Left renal pelvis (tissue), 4 donors: Measurements from ENCODE around the gene FAM120A. TPM values are rescaled to one million over a fixed set of nuclear protein-coding genes. Genes with fewer than 3 reads are reported as not detected.

Source experiments
- DNase-seq, 4 donors: peaks; one replicate each; pipeline ENCODE4 v3.0.0-alpha.2; 2013; ENCODE audit warnings: low read depth in 4 of 4, low spot score in 3 of 4
- polyA plus RNA-seq, 4 donors: library from polyadenylated mRNA; unstranded; fragments of 120-200 nt; gene quantifications; one replicate each; pipeline ENCODE4 v1.2.1, GENCODE V29; 2013; ENCODE audit not compliant: insufficient read length in 4 of 4

FAM120A gene
- polyA plus RNA-seq, 4 donors = 60.6 to 78.3 (median 78.0) TPM

DNA sequence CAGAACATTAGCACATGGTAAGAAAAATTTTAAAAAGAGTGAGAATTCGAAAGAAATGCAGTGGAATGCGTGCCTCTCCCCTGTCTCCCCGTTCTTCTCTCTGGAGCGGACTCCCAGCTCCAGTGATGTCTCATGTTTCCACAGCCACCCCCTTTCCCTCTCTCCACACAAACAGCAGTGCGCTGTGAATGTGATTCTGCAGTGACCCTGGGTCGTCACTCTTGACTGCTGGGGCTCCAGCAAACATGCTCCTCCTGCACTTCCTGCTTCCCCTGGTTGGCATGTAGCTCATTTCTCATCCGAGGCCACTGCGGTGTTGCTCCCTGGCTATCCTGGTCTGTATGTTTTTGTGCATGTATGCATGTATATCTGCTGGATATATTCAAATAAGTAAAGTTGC is 138.2 kb downstream of the FAM120A start:
- DNase-seq = no peak

DNA sequence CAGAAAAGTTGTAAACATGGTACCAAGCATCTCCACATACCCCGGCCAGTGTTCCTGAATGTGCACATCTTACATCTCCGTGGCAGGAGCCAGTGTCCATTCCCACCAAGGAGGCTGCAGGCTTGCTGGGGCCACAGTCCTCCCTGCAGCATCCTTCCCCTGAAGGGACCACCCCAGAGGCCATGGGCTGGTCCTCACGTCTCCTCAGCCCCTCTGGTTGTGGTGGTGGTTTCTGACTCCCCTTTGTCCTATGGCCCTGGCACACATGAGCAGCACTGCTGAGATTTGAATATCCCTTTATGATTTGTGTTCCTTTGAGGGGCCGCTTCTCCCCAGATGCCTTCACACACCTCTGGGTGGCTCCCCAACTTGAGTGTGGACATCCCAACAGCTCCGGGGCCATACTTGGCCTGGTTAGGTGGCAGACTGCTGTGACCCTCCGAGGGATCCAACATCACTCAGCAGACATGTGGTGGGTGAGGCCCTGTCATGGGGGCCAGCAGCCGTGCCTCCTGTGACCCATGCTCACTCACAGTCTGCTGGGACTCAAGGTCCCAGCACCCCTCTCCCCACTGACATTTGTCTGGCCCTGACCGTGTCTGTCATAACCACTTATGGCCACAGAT is 139.2 kb downstream of the FAM120A start:
- DNase-seq = no peak

DNA sequence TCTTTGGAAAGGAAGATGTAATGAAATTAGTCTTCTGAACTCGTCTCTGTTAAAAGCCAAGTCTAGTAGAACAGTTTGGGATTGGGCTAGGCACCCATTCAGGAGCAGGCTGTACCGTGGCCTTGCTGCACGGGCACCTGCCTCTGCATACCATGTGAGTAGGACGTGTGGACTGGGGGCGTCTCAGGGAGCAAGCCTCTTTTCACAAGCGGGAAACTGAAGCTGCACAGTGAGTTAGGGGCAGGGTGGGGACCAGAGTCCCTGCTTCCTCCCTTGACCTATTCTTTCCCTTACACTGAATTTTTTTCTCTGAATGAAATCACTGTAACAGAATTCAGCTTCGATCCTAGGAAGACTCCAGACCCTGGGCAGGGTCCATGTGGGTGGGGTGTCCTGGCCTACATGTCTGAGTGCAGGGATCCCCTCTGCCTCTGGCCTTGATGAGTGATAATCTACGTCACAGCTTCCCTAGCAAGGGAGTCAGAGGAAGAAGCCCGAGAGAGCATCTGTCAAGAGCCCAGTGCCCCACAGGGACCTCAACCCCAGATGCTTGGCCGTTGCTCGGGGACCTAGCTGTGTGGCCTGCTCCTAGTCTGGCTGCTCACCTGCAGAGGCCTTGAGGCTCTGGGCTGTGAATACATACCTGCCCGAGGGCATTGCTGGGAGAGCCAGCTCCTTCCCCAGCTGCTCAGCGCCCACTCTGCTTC is 140.0 kb downstream of the FAM120A start:
- no peak for DNase-seq

DNA sequence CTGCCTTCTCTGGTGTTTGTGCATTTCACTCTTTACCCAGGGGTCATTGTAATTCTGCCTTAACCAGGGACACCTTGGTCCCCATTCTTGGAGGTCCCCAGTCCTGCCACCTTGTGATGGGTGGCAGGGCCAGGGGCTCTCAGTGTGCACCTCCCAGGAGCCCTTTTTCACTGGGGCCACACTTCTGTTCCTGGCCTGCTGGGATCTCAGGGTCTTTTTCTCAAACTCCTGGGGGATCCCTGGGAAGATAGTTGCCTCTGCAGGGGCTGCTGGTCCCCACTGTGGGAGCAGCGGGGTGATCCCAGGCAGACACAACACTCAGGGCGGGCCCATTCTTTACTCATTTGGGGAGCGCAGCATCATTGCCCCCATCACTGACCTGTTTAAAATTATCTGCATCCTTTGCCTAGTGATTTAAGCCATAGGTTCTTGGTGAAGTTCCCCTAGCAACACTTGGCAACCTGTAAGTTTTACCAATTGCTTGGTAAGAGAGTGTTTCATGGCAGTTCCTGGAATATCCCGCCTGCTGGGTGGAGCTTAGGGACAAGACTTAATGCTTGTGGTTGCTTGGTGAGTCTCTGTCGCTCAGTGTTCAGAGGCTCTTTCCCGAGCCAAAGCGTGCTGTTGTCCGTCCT is 140.6 kb downstream of the FAM120A start:
- DNase-seq = no peak

DNA sequence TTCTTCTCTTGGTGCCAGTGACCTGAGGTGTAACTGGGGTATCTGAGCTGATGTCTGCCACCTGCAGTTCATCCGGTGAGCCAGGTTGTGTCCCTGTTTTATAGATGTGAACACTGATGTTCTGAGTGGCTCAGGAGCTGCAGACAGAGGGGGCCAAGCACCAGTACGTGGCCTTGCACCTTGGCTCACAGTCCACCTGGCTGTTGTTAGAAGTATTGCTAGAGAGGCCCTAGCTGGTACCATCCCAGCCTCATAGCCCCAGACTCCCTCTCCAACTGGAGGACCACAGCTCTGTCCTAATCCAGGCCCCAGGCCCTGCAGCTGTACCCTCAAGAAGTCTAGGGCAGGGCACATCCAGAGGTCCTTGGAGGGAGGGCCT is 141.1 kb downstream of the FAM120A start:
- no peak for DNase-seq

DNA sequence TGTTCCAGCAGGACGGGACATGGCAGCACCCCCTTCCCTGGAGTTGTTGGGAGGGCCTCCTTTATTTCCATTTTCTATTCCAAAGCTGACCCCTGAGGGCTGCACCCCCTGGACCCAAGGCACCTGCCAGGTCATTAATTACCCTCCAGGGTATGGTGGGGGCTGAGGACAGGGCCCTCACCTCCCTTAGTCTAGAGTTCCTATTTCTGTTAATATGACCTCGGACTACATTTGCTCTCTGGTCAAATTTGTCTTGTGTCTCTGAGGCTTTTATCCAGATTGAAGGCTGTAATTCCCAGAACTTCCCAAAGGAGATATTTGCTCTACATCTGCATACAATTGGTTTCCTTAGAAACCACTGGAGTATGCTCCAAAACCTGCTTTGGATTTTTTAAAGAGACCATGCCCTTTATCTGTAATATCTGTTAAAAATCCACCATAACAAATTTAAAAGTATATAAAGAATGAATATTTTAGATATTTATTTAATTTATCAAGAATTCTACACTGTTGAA is 141.7 kb downstream of the FAM120A start:
- DNase-seq = no peak

DNA sequence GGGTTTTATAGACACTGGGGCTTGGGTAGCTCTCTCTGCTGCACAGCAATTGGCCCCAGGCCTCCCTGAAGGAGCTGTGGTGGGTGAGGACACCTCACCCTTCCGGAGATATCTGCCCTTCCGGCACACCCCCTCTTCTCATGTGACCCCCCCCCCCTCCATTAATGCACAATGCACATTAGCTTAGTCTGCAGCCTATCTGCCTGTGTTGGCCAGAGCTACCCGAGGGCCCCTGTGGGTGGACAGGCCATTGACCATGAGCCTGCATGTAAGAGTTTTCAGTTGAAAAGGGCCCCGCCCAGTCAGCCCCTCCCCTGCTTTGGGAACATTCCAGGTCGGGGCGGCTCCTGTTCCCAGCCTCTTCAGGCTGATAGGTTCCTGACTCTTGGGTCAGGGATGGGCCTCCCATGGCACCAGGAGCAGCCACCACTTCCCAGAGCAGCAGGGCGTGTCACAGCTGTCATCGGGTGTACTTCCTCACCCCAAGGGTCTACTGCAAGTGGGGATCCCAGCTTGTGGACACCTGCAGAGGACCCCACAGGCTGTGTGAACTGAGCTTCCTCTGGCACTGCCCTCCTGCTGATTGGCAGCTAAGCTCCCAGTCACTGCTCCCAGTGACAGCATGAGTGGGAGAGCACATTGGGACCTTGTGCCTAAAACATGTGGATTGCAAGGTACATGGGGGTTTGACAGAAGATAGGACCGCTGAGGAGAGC is 142.7 kb downstream of the FAM120A start:
- DNase-seq = no peak

DNA sequence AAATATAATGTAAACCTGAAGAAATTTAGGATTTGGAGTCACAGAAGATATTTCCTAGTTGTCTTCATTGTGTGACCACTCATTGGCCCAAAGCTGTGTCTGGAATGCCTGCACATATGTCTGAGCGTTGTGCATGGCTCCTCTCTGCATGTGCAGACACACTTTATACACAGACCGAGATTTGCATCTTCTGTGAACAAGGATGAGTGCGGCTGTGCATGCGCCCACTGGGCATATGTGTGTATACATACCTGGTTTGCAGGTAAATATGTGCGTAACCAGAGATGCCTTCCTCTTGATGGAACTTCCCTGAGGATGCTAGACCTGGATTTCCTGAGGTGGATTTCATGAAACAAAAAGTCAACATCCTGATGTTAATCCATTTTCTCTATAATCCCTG is 144.0 kb downstream of the FAM120A start:
- no peak for DNase-seq

DNA sequence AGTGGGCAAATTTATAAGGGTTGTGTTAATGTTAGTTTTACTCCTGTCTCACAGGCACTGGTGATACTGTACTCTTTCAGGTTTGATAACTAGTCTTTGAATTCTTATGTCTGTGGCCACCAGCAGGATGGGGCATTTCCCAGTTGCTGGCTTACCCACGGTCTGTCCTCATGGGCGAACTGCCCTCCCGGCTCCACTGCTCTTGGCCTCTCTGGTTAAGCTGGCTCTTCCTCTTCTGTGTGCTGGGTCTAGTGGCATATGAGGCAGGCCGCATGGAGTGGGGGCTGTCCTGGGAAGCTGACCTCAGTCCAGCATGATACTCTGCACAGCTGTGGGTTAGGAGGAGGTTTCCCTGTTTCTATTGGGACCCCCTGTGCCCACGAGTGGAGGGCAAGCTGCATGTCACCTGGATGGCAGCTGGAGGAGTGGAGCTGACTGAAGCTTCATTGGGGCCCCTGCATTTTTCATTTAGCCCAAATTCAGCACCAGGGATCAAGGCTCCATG is 144.4 kb downstream of the FAM120A start:
- DNase-seq = no peak

DNA sequence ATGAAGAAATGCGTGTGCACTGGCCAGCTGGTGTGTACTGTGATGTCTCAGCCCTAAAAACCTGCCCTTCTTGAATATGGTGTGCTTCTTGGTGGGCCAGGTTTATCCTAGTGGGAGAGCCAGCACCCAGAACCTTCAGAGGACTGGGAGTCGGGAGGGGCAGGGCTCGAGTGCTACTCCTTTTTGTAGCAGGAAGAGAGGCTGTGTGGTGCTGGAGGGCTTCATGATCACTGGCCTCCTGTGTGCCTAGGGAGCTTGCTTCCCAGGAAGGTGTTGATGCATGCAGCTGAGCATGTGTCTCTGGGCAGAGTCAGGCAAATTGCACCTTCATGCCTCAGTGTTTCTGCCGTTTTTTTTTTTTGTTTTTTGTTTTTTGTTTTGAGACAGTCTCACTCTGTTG is 144.9 kb downstream of the FAM120A start:
- DNase-seq = no peak

DNA sequence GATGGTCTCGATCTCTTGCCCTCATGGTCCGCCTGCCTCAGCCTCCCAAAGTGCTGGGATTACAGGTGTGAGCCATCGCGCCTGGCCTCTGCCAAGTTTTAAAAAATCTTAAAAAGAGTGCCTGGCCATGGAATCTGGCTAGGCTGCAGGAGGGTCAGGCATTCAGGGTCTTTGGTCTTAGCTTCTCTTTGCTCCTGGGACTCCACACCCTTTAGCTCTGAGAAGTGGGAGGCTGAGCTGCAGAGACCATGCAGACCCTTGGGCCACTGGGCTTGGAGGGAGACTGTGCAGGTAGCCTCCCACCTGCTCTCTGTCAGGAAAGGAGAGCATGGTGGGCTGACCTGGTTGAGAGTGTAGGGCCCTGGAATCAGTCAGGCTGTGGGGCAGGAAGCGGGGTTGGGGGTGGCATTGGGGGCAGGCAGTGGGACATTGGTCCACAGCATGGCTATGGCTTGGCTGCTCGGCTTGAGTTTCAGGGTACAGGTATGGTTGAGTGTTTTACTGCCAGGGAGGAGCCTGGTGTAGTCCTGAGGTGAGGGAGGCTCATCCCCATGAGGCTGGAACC is 145.7 kb downstream of the FAM120A start:
- DNase-seq = no peak

DNA sequence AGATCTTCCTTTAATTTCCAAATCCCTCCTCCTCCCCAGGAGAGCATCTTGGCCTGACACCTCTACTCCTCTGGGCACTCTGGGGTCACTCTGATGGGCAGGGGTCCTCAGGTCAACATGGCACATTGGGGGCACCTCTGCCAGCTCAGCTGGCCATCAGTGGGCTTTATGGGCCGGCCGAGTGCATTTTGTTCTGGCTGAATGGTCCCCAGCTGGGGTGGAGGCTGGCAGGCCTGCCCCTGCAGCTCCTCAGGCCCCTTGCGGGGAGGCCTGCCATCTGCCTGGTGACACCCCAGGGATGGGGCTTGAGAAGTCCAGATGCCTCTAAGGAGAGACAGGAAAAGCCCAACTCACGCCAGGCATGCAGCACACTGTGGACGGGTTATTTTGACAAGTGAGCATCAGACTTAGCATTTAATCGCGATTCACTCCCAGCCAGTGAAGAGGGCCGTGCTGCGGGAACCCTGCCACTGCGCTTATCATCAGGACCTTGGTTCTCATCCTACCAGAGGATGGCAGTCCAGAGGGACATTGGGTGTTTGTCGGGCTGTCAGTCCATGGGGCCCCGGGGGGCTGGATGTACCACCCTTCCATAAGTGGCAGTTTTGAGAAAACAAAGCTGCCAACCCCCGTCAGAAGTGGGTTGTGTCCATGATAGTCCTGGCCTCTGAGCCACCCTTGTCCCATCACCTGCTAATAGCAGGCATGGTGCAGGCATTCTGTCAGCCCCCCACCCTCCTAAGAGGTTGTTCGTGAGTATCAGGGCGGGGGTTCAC is 146.6 kb downstream of the FAM120A start:
- no peak for DNase-seq

DNA sequence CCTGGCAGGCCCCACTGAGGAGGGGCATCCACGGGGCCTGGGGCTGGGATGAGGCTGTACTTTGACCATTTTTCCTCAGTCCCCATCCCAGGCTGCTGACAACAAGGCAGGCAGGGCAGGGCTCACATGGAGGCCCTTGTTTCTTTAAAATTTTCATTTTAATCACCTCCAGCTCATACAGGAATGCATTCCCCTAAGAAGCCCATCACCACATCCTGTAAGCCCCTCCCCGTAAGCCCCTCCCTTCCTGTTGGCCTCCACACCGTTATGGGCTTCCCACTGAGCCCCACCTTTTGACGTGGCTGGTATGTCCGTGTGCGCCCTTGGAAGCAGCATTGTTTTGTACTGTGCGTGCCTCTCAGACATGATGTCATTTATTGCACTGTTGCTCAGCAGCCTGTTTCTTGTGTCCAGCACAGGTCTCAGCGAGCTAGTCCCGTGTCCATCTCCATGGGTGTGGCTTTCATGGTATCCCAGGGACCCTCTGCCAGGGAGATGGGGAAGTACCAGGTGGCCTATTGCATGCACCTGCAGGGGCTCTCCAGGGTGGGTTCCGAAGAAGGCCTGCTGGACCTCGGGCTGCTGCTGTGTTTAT is 147.3 kb downstream of the FAM120A start:
- DNase-seq = no peak

DNA sequence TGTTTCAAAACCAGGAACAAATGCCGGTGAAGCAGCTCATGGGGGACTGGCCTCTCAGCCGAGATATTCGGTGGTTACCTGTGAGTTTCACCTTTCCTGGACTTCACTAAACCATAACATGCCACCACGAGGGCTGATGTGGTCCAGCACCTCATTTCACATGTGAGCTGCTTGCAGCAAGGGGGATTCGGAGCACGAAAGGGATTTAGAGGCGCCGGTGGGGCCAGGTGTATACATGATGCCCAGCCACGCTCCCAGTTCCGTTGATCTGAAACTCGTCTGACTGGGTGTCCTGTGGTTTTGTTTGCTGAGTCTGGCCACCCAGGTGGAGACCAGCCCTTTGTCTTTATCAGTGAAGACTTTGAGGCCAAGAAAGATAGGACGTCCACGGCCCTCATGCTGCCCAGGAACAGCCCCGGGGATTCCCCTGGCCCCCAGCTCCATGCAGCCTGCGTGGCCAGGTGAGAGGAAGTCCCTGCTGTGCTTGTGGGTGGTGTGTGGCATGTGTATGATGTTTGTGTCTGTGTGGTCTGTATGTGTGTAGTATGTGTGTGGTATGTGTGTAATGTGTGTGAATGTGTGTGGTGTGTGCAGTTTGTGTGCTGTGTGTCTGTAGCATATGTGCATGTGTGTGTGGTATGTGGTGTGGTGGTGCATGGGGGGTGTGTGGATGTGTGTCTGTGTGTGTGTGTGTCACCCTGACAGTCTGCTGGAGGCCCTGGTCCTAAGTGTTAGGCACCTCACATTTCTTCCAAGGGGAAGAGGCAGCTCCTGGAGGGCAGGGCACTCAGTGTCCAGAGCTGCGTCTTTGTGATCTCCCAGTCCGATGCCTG is 148.3 kb downstream of the FAM120A start:
- no peak for DNase-seq

DNA sequence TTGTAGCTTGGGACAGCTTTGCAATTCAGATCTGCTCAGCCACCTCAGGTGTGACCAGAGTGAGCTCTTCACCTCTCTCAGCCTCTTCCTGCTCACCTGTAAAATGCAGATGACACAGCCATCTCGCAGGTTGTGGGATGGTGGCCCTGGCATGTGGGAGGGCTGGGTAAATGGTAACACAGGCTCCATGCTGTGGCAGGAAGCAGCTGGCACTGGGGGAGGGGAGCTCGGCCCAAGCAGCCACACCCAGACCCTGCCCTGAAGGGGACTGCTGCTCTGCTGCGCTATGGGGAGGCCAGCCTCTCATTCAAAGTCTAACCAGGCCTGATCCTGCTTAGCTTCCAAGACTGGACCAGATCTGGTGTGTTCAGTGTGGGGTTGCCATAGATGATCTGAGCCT is 149.0 kb downstream of the FAM120A start:
- DNase-seq = no peak

DNA sequence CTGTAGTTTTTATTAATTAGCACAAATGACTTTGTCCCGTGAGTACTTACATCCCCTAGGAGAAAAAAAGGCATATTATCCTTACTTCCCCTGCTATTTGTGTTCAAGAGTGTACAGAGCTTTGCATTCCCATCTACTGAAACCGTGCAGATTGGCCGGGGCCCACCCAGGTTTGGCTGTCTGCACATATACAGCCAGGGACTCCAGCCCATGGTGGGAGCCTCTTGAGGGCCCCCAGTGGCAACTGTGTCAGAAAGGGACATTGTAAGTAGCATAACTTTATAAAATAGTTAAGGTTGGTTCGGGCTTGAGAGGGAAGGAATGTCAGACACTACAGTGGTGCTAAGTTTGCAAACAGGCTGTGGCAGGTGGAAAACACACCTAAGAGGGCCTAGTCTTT is 149.6 kb downstream of the FAM120A start:
- no peak for DNase-seq

DNA sequence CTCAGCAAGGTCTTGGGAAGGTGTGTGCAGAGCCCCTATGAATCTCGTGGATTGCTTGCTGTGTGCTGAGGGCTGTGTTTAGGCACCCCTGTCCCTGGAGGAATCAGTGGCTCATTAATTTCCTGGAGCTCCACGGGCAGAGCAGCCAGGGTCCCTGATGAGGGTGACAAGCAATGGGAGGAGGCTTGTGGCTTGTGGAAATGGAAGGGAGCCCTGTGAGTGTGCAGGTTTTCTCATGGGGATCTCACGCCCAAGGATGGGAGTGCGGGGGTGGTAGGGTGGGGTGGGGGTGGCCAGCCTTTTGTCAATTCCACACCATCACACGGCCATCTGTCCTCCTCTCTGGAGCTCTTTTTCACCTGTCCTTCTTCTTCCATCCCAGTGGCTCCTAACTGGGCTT is 150.2 kb downstream of the FAM120A start:
- DNase-seq = no peak

DNA sequence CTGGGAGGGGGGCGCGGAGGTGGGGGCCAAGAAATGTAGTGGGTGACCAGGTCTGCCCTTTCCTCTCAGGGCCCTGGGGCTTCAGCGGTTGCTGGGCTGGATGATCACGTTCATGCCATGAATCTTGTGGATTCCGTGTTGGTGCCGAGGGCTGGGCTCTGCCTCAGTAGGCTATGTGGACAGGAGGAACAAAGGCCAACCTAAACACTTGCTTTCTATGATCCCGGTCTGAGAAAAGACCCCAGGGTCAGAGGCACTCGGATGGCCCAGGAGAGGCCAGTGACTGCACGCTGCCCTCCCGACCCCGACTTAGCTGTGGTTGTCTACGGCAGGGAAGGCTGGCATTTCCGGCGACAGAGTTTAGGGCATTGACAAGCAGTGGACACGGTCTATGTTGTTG is 151.5 kb downstream of the FAM120A start:
- DNase-seq = no peak

DNA sequence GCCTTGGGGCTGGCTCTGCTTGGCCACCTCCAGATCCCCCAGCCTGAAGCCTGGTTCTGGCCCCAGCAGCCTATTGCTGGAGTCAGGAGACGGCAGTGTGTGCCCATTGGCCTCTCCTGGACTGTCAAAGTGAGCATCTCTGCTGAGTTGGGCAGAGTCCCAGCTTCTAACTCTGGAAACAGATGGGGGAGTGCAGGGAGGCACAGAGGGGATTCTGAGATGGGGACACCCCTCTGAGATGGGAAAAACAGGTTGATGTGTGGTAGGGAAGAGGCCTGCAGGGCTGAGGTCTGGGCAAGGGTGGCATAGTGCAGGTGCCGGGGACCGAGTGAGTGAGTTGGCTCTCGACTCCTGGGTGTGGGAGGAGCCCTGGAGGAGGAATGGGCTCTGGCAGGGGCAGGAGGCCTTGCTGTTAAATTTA is 152.4 kb downstream of the FAM120A start:
- no peak for DNase-seq
